HG02938 (cell line): ENCODE measurements around the gene CLEC4A.
A peak's percentile ranks its signal among the peaks of the same experiment; 100 is the strongest.
"Not testable (repeated sequence)": the region's sequence is repeated elsewhere in the genome, so short reads cannot be mapped to it uniquely, and the experiment has no call there.

Experiments
- ATAC-seq: cut with Tn5 transposase; IDR thresholded peaks from one replicate; pipeline ENCODE4 v1.9.1; 2021; ENCODE audit warnings: mild to moderate bottlenecking, moderate library complexity; ENCODE audit not compliant: unreplicated experiment

CLEC4A gene

DNA sequence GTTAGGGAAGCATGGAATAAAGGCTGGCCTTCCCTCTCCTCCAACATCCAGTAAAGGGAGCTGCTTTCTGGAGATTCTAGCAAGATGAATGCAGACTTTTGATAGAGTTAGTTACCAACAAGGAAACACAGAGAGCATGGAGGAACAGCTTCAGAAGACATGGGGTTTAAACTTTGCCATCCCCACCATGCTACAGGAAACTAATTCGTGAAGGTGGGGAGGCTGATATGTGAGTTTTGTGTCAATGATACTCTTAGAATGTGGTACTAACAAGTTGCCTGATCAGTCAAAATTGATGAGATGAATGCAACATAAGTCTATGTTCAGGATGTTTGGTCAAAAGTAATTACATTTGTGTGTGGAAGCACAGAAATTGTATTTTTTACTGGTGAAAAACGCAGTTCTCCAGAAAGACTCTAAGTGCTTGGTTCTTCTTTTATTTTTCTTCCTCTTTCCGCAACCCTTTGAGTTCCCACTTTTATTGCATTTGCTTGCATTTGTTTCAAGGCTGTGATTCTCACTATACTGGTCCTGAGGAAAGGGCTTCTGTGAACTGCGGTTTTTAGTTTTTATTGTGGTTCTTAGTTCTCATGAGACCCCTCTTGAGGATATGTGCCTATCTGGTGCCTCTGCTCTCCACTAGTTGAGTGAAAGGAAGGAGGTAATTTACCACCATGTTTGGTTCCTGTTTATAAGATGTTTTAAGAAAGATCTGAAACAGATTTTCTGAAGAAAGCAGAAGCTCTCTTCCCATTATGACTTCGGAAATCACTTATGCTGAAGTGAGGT lies at the start of gene CLEC4A:
TSS of gene CLEC4A (plus strand) at position 494 of the 789 bp plus-strand sequence. CDS start at position 756, 262 bp downstream.
- ATAC-seq = no peak

DNA sequence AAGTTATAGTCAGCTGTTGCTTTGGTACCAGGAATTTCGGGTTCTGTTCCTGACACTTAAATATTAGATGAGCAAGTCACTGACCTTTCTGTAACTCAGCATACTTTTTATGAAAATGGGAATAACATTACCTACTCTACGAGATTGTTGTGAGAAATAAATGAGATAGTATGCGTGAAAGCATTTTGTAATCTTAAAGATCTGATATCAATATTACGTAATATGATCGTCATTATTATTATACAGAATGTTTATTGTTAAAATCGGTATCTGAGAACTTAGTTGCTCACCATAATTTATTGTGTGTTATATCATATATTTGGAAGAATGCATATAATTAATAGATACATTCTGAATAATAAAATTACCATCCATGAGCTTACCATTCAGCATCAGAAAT lies 47.5 kb upstream of the CLEC4A start:
- ATAC-seq = no peak

DNA sequence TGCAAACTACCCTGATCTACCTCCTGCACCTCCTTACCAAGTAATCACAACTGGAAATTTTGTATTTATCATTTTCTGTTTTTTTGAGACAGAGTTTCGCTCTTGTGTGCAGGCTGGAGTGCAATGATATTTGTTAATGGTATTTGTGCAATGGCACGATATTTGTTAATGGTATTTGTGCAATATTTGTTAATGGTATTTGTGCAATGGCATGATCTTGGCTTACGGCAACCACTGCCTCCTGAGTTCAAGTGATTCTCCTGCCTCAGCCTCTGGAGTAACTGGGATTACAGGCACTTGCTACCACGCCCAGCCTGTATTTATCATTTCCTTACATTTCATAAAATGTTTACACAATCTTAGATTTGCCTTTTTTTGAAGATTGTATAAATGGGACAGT lies 47.1 kb upstream of the CLEC4A start:
- no peak for ATAC-seq

DNA sequence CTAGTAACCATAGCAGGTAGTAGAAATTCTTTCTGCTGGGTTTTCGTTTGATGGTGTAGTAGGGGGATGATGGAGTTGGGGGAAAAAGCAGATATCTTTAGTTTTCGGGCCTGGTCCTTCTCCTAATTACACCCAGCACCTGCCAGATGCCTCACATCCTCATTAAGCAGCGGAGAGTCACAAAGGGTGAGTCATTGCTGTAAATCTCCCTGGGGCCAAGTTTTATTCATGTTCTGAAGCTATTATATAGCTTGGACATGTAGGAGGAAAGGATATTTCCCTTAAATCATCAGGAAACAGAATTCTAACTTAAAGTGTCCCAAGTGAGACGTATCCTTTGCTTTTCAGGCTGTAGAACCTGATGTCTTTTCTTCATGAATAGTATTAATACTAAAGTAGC lies 46.2 kb upstream of the CLEC4A start:
- no peak for ATAC-seq

DNA sequence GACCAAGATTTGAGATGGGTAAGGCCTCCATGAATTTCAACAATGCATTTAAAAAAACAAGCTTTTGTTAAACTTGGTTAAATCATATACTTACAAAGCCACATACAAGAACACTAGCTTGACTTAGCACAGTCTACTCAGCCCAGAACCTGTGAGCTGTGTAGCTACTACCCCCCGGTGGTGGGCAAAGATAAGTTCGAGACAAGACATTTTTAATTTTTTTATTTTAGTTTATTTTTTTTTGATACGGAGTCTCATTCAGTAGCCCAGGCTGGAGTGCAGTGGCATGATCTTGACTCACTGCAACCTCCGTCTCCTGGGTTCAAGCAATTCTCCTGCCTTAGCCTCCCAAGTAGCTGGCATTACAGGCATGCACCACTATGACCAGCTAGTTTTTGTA lies 45.0 kb upstream of the CLEC4A start:
- ATAC-seq = no peak

DNA sequence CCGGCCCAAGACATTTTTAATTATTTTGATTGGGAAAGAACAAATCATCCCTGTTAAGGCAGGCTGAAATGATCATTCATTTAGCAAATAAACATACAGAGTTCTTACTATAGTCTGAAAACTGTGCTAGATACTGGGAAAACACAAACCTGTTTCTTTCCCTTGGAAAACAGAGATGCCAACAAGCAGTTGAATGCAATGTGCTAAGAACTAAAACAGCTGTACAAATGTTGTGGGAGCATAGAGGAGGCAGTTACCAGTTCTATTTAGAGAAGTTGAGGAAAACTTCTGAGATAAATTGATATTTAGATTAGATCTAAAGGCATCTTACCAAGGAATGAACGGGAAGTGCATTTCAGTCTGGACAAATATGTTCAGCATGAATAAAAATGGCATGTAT lies 44.5 kb upstream of the CLEC4A start:
- no peak for ATAC-seq

DNA sequence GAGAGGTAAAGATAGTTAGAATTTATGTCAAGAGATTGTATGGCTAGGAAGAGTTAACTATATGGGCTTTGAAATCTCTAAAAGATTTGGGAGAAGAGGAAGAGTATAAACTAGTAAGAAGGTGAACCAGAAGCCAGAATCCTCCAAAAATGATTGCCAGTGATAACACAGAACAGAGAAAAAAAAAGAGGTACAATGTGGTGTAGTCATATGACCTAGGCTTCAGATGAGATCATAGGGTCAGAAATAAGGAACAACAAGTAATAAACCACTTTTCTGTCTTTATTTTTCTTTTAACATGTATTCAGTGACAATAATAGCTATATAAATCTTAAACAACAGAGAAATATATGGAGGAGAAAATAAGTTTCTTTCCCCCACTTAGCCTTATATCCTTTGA lies 43.3 kb upstream of the CLEC4A start:
- ATAC-seq = no peak

DNA sequence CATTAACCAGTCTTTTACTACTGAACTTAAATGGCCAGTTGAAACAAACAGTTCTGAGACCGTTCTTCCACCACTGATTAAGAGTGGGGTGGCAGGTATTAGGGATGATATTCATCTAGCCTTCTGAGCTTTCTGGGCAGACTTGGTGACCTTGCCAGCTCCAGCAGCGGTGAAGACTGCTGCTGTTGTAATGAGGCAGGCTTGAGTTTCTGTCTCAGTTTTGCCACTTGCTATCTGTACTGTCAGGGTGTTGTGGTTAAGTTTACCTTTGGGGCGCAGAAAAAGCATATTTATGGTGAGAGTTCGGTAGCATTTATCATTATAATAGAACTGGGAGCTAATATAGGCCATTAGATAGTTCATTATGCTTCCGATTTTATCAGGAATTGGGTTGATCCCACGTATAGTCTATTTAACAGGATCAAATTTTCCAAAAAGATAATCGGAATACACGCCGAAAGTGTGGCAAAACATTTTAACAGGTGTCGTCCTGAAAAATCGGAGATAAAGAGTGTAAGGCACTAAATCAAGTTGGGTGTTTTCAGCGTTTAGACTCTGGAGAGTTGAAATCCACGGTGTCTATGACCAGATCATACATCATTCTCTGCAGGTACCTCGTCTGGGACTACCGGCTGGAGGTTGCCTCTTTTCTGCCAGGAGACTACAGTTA lies 42.0 kb upstream of the CLEC4A start:
- ATAC-seq = no peak

DNA sequence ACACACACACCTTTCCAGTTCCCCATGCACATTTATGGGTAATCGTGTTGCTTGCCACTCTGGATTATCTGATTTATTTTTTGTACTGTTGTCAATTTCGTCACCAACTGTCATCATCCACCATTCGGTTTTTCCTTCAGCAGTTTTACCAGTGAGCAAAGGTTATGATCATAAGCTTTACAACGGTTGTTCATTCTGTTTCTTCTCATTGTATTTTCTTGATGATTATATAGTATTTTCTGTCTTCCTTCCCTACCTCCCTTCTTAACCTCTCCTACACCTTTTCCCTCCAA lies 40.7 kb upstream of the CLEC4A start:
- no peak for ATAC-seq

DNA sequence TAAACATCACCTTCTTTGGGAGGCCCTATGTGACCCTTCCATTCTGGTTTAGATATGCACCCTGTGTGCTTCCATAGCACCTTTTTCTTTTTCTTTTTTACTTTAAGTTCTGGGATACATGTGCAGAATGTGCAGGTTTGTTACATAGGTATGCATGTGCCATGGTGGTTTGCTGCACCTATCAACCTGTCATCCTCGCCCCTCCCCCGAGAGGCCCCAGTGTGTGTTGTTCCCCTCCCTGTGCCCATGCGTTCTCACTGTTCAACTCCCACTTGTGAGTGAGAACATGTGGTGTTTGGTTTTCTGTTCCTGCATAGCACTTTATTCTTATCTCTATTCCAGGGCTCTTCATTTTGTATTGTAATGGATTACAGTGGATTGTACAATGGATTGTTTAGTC lies 39.1 kb upstream of the CLEC4A start:
- ATAC-seq = not testable (repeated sequence)

DNA sequence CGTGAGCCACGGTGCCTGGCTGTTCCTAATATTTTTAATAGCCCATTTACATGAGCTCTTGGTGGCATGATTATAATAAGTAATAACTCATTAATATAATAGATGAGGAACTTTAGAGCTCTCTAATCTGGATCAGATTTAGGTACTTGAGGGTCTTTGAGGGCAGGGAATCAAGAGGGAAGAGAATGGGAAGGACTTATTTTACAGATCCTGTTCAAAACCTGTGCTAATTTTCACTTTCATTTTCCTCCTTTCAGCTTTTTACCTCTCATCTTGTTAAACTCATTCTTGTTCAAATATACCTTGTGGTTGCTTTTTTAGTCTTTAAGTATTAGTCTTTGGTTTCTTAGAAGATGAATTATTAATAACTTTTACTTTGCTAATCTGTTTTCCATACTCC lies 35.8 kb upstream of the CLEC4A start:
- no peak for ATAC-seq

DNA sequence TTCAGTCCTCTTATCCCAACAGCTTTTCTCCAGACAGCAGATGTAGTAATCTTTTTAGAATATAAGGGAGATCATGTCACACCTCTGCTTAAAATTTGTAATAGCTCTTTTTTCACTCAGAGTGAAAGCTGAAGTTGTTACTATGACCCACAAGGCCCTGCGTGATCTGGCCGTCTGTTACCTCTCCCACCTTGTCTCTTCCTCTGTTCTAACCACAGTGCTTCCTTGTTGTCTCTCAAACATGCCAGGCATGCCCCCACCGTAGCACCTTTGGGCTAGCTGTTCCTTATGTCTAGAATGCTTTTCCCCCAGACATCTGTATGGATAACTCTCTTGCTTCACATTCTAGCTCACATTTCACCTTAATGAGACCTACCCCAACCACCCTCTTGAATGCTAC lies 34.8 kb upstream of the CLEC4A start:
- ATAC-seq = peak; percentile 58

DNA sequence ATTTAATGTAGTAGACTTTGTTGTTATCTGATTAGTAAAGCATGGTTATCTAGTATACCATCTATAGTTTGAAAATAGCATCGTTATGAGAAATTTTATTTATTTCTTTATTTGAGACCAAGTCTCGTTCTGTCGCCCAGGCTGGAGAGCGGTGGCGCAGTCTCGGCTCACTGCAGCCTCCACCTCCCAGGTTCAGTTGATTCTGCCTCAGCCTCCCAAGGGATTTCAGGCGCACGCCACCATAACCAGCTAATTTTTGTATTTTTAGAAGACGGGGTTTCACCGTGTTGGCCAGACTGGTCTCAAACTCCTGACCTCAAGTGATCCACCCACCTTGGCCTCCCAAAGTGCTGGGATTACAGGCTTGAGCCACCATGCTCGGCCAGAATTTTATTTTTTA lies 34.1 kb upstream of the CLEC4A start:
- ATAC-seq = not testable (repeated sequence)

DNA sequence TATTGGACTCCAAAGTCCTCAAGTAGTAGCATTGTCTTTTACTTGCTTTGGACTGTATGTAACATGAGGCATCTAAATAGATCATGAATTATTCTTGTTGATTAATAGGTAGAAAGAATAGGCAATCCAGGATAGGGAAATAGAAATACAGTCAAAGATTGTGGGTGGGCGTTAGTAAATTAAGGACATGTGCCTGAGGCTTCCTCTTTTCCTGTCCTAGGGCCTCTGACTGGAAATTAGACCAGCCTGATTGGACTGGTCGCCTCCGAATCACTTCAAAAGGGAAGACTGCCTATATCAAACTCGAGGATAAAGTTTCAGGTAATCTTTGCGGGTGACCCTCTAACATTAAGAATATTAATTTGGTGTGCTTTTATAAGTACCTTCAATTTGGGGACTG lies 33.7 kb upstream of the CLEC4A start:
- no peak for ATAC-seq

DNA sequence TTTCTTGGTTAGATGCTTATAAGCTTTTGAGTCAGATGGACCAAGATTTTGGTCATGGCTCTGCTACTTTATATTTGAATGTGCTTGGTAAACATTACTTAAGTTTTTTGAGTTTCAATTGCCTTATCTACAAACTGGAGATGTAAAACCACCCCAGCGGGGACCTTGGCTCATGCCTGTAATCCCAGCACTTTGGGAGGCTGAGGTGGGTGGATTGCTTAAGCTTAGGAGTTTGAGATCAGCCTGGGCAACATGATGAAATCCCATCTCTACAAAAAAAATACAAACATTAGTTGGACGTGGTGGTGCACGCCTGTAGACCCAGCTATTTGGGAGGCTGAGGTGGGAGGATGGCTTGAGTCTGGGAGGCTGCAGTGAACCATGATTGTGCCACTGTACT lies 30.1 kb upstream of the CLEC4A start:
- ATAC-seq = no peak

DNA sequence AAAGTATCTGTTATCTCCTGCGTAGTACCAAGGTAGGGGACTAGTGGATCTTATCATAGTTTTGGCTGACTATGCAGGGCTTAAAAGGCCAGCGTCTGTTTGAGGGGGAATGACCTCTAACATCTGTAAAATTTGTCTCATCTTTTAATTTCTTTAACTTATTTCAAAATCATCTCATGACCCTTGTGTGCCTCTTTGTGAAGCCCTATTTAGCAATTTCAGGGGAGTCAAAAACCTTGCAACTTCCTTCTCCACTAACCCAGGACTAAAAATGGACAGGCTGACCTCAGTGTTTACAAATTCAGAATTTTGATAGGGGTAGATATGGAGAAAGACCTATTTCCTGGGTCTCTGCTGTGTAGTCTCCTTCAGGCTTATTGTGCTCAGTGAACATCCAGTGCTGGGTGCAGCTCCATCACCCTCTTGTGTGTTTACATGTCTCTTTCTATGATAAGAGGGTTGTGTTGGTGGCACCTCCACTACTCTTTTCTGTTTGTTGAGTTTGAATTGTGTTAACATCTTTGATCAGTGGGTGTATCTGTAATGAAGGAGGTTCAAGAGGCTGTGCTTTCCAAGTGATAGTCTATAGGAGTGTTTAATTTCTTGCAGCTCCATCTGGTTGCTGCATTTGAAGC lies 27.0 kb upstream of the CLEC4A start:
- ATAC-seq = no peak

DNA sequence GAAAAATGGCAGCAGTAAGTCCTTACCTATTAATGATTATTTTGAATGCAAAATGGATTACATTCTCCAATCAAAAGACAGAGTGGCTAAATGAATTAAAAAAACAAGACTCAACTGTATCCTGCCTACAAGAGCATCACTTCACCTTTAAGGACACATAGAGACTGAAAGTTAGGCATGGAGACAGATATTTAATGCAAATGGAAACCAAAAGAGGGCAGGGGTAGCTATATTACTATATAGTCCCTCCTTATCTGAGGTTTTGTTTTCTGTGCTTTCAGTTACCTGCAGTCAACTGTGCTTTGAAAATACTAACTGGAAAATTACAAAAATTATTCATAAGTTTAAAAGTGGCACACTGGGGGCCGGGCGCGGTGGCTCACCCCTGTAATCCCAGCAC lies 24.2 kb upstream of the CLEC4A start:
- ATAC-seq = no peak

DNA sequence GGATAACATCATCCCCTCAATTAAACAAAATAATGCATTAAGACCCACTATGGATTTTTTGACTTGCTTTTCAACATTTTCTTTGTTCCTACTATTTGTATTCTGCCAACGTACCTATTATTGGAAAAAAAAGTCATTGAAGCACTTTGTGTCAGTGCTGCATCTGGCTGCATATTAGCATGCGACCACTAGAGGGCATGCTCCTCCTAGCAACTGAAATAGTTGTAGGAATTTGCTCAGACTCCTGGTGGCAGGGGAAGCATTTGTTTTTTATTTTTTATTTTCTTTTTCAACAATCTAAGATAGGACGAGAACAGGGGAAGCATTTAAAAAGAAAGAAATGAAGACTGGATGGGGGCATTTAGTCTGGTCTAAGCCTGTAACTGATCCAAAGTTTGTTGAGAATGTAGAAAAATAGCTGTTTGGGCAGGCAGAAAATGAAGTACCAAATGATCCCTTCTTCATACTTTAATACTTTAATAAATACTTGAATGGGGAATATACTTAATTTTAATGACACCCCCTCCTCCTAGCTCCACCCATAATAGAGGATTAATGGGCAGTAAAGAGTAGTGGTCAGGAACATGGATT lies 14.5 kb upstream of the CLEC4A start:
- no peak for ATAC-seq

DNA sequence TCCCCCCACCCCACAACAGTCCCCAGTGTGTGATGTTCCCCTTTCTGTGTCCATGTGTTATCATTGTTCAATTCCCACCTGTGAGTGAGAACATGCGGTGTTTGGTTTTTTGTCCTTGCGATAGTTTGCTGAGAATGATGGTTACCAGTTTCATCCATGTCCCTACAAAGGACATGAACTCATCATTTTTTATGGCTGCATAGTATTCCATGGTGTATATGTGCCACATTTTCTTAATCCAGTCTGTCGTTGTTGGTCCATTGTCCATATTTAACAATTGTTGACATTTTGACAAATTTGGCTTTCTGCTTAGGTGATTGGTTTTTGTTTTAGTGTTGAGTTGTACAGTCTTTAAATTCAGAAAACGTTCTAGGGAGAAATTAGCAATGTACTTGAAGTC lies 10.3 kb upstream of the CLEC4A start:
- ATAC-seq = not testable (repeated sequence)

DNA sequence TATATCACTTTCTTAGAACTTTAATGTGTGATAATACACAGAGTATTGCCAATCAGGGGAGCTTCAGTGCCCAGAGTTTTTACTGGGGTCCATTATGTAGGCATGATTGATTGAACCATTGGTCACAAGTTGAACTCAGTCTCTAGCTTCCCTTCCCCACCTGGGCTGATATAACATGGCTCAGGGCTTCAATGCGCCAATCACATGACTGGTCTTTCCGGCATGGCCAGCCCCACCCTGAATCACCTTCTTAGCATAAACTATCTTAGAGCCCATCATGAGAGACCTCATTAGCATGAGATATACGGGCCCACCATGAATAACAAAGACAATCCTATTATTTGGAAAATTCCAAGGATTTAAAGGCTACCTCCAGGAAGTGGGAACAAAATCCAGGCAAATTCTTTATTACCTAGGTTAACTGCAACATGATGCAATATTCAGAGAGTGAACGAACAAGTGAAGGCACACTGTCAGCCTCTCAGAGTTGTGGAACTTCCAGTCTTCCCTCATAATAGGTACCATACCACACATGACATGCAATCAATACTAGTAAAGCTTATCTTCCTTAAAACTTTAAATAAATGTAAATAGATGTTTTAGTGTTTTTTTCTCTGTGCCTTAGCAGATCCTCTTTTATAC lies 3.2 kb upstream of the CLEC4A start:
- ATAC-seq = no peak

DNA sequence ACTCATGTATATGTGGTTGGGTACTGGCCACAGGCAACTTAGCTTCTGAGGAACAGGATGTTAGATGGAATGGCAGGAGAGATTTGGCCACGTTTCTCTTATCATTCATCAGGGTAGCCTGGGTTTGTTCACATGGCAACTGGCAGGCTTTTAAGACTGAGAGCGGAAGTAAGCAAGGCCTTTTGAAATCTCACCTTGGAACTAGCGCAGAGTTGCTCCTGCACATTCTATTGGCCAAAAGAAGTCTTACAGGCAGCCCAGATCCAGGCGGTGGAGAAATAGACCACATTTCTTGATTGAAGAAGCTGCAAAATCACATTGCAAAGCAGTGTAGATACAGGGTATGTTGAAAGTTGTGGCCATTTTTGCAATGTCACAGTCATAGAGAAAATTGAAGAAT lies 3.7 kb downstream of the CLEC4A start:
- no peak for ATAC-seq
